Activated CD4-positive, alpha-beta T cell treated with anti-CD3 and anti-CD28 coated beads, Interleukin-2, amount 50 U/mL, for 24 hours (primary cell): ENCODE results near the gene LIMK1.
A peak's percentile ranks its signal among the peaks of the same experiment; 100 is the strongest.
"Not testable (repeated sequence)": the region's sequence is repeated elsewhere in the genome, so short reads cannot be mapped to it uniquely, and the experiment has no call there.

Experiments used
- DNase-seq, 2 donors: peaks; one replicate each; pipeline ENCODE4 v3.0.0-alpha.2; 2020; ENCODE audit warnings: low read depth in 1 of 2, low spot score in 1 of 2

The LIMK1 gene

GRCh38 chr7:74083117-74083876 is at the start of gene LIMK1:
TSS of gene LIMK1 (plus strand) at chr7:74083804. CDS start at chr7:74083991, 187 bp downstream.
- DNase-seq, result peak; percentile 63 to 70

- no peak for DNase-seq
Observed at GRCh38 chr7:74037609-74038008, 46.0 kb upstream of the LIMK1 start.

GRCh38 chr7:74038194-74038961 is 45.2 kb upstream of the LIMK1 start:
- DNase-seq, result no peak

- no peak for DNase-seq
Observed at GRCh38 chr7:74039337-74039736, 44.3 kb upstream of the LIMK1 start.

- DNase-seq, result no peak
Observed at GRCh38 chr7:74040101-74040790, 43.4 kb upstream of the LIMK1 start.

GRCh38 chr7:74040791-74041520 is 42.6 kb upstream of the LIMK1 start:
- no peak for DNase-seq

GRCh38 chr7:74042746-74043522 is 40.7 kb upstream of the LIMK1 start:
- no peak for DNase-seq

GRCh38 chr7:74043523-74043951 is 40.1 kb upstream of the LIMK1 start:
- DNase-seq, result no peak

GRCh38 chr7:74044366-74045350 is 38.9 kb upstream of the LIMK1 start:
- DNase-seq, result no peak

- not testable (repeated sequence) for DNase-seq
Observed at GRCh38 chr7:74046581-74046980, 37.0 kb upstream of the LIMK1 start.

- no peak for DNase-seq
Observed at GRCh38 chr7:74047804-74048380, 35.7 kb upstream of the LIMK1 start.

- DNase-seq, result no peak
Observed at GRCh38 chr7:74048999-74049599, 34.5 kb upstream of the LIMK1 start.

GRCh38 chr7:74049997-74050798 is 33.4 kb upstream of the LIMK1 start:
- DNase-seq, result no peak

GRCh38 chr7:74051193-74051592 is 32.4 kb upstream of the LIMK1 start:
- DNase-seq, result no peak

- no peak for DNase-seq
Observed at GRCh38 chr7:74051629-74052410, 31.8 kb upstream of the LIMK1 start.

- DNase-seq, result no peak
Observed at GRCh38 chr7:74052628-74053027, 31.0 kb upstream of the LIMK1 start.
